Type B pancreatic cell (in vitro differentiated cells): ENCODE data around the gene SMPD3. TPM values are rescaled to one million over a fixed set of nuclear protein-coding genes. Genes with fewer than 3 reads are reported as not detected.
A peak's percentile ranks its signal among the peaks of the same experiment; 100 is the strongest.

ENCODE experiments used
- DNase-seq: peaks from one replicate; pipeline ENCODE4 v3.0.0; 2021; ENCODE audit warnings: mixed read lengths; ENCODE audit not compliant: unreplicated experiment; ENCODE audit errors: extremely low spot score
- H3K27ac Mint-ChIP-seq: 2 replicates; pipeline ENCODE4 v1.8.0; 2021; ENCODE audit warnings: mild to moderate bottlenecking, mixed read lengths
- H3K27me3 Mint-ChIP-seq: 2 replicates; pipeline ENCODE4 v1.8.0; 2021; ENCODE audit warnings: mixed read lengths
- H3K36me3 Mint-ChIP-seq: 2 replicates; pipeline ENCODE4 v1.8.0; 2021; ENCODE audit warnings: mixed read lengths
- H3K4me1 Mint-ChIP-seq: one replicate; pipeline ENCODE4 v1.8.0; 2021; ENCODE audit warnings: mixed read lengths; ENCODE audit not compliant: unreplicated experiment
- H3K4me3 Mint-ChIP-seq: 2 replicates; pipeline ENCODE4 v1.8.0; 2021; ENCODE audit warnings: mild to moderate bottlenecking, mixed read lengths
- H3K9me3 Mint-ChIP-seq: 2 replicates; pipeline ENCODE4 v1.8.0; 2021; ENCODE audit warnings: mixed read lengths
- CTCF ChIP-seq: fragments of 200-600 bp; sonication (generic); conservative IDR thresholded peaks from 2 replicates; pipeline ENCODE4 v1.5.0; 2021; ENCODE audit warnings: antibody characterized with exemption, mild to moderate bottlenecking
- total RNA-seq: library from RNA; stranded (reverse); gene quantifications from 2 replicates; pipeline ENCODE4 v1.2.1, GENCODE V29; 2021; ENCODE audit warnings: low replicate concordance

Gene SMPD3
- total RNA-seq, 1 donor from 2014 or later, result 4.5 TPM

GRCh38 chr16:68385371-68385770 lies 62.9 kb downstream of the SMPD3 start:
- Mint-ChIP-seq H3K27me3 (no peaks in the 10 kb centered on the region), H3K4me3 (peak overlapping the region; percentile 57), H3K9me3 (no peaks in the 10 kb centered on the region), H3K4me1 (peaks cover 38% of the 10 kb centered on the region), H3K36me3 (no peaks in the 10 kb centered on the region), H3K27ac (no peak overlapping the region)
- TF ChIP-seq CTCF, result no peak
- DNase-seq, result no peak

GRCh38 chr16:68384288-68385161 lies 63.8 kb downstream of the SMPD3 start:
- no peak for TF ChIP-seq CTCF
- Mint-ChIP-seq H3K4me3 (peak overlapping the region; percentile 28), H3K4me1 (peaks cover 38% of the 10 kb centered on the region), H3K27ac (peak overlapping the region; percentile 64), H3K9me3 (no peaks in the 10 kb centered on the region), H3K36me3 (no peaks in the 10 kb centered on the region), H3K27me3 (no peaks in the 10 kb centered on the region)
- DNase-seq, result no peak

GRCh38 chr16:68383858-68384257 lies 64.5 kb downstream of the SMPD3 start:
- Mint-ChIP-seq H3K4me3 (peak overlapping the region; percentile 28), H3K4me1 (peaks cover 37% of the 10 kb centered on the region), H3K27me3 (no peaks in the 10 kb centered on the region), H3K27ac (peak overlapping the region; percentile 46), H3K36me3 (no peaks in the 10 kb centered on the region), H3K9me3 (no peaks in the 10 kb centered on the region)
- no peak for TF ChIP-seq CTCF
- no peak for DNase-seq

- Mint-ChIP-seq H3K9me3 (no peaks in the 10 kb centered on the region), H3K27ac (no peak overlapping the region), H3K4me1 (peaks cover 39% of the 10 kb centered on the region), H3K36me3 (no peaks in the 10 kb centered on the region), H3K4me3 (no peak overlapping the region), H3K27me3 (no peaks in the 10 kb centered on the region)
- no peak for DNase-seq
- peak; percentile 61 for TF ChIP-seq CTCF
Observed at GRCh38 chr16:68382296-68382718, 66.0 kb downstream of the SMPD3 start.

GRCh38 chr16:68381363-68381724 lies 67.0 kb downstream of the SMPD3 start:
- TF ChIP-seq CTCF, result no peak
- DNase-seq, result no peak
- H3K27me3 Mint-ChIP-seq, result no peaks in the 10 kb centered on the region

More at GRCh38 chr16:68381363-68381724, 67.0 kb downstream of the SMPD3 start:
- H3K27ac Mint-ChIP-seq, result no peak overlapping the region
- H3K4me1 Mint-ChIP-seq, result peaks cover 39% of the 10 kb centered on the region
- no peaks in the 10 kb centered on the region for H3K36me3 Mint-ChIP-seq
- no peak overlapping the region for H3K4me3 Mint-ChIP-seq
- H3K9me3 Mint-ChIP-seq, result no peaks in the 10 kb centered on the region
